GDM1 (cell line): Measurements from ENCODE around the gene CRISPLD2.

Source experiments
- DNase-seq: peaks from one replicate; lab custom pipeline; 2025; lab: John Stamatoyannopoulos, UW

CRISPLD2 gene

DNA sequence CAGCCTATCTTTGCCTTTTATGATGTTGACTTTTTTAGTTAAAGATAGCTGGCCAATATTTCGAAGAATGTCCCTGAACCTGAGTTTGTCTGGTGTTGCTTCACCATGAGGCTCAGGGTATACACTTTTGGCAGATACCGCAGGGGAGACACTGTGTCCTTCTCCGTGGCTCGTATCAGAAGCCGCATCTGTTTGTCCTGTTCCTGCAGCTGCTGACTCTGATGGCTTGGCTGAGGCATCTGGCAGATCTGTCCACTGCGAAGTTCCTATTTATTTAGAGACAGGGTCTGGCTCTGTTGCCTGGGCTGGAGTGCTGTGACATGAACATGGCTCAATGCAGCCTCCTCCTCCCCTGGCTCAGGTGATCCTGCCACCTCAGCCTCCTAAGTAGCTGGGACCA, 93.5 kb downstream of the CRISPLD2 start:
- no peak for DNase-seq

DNA sequence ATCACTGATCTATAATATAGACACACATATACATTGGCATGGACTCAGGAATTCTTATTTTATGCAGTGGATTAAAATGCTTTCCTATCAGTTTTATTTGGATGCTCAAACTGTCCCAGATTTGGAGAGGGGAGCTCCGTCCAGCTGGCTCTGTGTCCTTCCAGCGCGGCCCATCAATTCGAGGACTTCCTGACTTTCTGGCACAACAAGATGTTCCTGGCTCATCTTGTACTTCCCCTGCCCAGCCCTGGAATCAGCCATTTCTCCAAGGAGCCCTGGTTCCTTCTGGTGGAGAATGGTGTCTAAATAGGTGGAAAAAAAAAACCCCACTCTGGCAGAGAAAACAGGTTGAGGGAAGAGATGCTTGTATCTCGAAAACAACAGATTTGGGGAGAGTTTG, 94.5 kb downstream of the CRISPLD2 start:
- no peak for DNase-seq

DNA sequence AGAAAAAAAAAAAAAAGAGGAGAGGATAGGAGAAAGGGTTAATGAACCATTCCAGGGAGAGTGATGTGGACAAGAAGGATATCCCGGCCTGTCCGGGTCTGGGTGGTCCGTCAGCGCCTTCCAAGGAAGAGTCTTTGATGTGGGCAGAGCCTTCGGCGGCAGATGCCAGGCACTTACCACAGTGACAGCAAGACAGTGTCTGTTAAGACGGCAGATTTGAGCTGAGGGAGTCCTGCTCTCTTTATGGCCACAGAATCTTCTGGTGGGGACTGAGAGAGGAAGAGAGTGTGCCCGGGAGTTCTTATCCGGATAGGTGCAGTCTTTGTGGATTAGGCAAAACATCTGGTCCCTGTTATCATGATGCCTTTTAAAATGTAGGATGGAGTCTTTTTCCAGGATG, 96.4 kb downstream of the CRISPLD2 start:
- no peak for DNase-seq

DNA sequence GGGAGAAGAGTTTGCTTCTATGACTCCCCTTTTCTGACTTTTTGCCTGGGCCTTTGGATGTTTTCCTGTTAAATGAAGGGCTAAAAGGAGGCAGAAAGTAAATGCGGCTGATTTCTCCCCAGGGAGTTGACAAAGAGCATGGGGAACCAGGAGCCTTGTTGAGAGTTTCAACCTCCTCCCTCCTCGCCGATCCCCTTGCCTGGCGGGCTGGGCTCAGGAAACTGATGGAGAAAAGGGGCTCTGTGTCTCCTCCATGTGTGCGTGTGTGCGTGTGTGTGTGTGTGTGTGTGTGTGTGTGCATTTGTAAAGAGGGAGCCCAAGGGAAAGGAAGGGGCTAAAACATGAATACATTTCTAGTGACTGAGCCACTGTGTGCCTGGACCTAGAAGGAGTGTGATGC, 97.1 kb downstream of the CRISPLD2 start:
- no peak for DNase-seq

DNA sequence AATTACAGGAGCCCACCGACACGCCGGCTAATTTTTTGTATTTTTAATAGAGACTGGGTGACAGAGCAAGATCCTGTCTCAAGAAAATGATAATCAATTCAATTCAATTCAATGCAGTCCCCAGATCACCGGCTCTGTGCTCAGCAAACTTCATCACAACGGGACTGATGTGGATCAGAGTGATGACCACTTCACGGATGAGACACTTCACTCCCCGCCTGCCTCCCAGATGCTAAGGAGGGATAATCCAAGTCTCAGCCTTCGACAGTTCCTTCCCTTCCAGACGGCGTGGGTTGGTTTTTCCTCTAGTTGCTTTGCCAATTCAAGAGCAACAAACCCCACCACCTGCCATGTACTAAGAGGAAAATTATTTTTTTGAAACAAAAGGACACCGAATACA, 97.7 kb downstream of the CRISPLD2 start:
- no peak for DNase-seq

DNA sequence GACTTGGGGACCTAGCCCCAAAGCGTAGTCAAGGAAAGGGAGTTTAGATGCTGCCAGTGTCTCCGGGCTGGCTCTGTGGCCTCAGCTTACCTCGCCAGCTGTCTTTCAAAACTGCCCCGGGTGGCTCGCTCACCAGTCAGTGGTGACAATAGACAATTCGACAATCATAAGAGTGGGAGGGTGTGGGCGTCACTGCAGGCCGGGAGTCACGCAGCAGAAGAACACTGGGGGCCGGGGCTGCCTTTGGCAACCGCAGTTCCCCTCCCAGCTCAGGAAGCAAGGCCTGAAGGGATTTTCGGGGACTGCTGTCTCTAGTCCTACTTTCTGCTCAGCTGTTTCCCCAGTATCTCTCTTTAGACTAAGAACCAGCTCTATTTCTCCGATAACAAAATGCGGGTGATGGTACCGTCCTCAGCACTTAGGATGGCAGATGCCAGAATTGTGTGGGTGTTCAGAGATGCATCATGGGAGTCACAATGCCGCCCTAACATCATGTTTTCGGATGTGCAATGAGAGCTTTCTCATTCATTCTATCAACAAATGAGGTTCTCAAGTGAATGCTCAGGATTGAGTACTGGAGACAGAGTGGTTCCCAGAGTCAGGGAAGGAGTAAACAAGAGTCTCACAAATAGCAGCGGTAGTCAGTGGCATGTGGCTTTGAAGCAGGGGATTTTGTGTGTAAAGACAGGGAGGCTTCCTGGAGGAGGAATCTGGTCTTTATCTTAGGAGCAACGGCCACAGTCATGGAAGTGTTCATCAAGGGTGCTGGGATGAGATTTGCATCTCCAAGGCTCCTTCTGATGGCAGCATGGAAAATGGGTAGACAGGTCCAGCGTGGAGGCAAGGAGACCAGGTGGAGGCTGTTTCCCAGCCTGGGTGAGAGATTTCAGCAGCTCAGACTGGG, 98.5 kb downstream of the CRISPLD2 start:
- DNase-seq, result no peak

DNA sequence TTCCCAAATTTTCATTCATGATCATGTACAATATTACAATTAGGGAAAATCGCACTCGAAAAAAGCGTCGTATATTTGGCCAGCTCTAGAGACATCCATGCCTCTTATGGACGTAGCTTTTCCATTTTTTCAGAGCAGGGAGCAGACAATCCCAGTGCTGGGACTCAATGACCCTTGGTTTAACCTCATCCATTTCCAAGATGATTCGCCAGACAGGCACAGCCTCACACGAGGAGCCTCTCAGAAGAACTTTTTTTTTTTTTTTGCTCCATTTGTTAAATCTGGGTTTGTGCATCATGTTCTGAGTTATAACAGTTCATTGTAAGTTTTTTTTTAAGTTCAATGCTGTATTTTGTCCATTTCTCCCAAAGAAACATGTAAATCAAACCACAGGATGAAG, 99.5 kb downstream of the CRISPLD2 start:
- DNase-seq, result no peak

DNA sequence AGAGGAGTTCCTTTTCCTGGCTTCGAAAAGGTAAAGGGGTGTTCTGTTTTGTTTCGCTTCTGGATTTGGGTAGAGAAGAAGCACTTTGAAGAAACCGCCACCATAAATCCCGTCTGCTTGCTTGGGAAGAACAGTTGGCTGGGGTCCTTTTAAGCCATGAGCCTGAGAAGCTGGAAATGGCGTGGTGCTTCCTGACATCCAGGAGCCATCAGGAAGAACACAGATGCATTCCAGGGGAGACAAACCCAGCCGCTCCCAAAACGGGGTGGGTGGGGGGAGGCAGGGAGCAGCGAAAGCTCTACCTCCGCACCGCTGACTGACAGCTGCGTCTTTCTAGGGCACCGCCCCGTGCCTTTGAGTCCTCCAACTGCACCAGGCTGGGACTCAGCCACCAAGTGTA, 99.9 kb downstream of the CRISPLD2 start:
- DNase-seq, result no peak

DNA sequence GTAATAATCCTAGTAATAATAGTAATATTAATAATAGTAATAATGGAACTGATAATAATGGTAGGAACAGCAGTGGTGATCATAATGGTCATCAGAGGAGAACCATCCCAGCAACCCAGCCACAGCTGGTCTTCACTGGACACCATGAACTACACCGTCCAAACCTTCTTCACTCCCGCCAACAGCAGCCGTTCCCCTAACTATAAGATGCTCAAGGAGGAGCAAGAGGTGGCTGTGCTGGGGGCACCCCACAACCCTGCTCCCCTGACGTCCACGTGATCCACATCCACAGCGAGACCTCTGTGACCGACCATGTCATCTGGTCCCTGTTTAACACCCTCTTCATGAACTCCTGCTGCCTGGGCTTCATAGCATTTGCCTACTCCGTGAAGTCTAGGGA, 100.5 kb downstream of the CRISPLD2 start:
- no peak for DNase-seq

DNA sequence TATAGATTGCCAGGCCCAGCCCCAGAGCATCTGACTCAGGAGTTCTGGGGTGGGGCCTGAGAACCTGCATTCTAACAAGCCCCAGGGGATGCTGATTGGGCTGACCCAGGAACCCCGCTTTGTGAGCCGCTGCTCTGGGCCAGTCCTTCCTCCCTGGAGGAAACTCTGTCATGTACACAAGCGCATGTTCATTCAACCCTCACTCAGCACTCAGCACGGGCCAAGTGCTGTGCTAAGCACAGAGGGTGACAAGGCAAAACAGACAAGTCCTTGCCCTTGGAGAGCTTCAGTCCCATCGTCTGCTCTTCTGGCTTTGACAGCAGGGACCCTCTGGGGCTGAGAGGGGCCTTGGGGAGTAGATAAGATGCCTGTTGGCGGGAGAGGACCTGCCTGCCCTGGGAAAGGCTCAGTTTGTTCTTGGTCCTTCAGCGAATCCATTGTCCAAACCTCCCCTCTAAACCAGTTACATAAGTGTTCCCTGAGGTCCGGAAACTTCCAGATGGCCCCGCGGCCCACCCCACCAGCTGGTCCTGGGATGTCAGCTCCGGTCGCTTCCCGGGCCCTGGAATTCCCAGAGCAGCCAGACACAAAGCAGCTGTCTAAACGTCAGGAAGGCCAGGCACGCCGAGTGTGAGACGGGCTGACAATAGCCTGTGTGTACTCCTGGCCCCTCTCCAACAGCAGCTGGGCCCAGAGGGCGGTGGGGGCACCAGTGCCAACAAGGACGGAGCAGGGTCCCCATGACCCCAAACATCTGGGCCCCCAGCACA, 102.8 kb downstream of the CRISPLD2 start:
- no peak for DNase-seq

DNA sequence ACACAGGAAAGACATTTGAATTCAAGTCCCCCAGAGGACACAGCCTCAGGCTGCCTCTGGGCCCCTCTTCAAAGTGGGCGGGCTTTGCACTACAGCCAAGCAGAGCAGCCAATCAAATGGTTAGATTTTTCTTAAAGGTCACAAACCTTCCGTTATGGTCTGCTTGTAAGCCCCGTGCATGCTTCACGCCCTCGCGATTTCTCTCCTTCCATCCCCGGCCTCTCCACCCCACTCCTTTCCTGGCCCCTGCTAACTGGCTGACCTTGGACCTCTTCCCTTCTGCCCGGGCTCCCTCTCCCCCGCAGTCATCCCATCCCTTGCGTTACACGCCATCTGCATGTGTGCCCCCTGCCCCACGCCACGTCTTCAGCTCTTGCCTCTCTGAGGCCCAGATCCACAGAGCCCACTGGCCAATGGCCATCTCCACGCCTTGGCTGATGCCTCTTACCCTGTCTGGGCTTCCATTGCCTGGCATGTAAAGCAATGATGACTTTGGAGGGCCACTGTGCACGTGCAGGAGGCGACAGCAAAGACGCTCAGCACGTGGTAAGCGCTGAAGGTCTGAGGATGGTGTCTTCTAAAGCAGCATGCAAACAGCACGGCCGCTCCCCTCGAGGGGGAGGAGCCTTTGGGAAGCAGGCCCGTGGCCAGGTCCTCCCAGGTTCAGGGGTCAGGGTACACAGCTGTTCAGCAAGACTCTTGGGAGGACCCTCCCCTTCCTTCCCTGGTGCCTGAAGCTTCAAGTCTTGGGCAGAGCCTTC, 104.7 kb downstream of the CRISPLD2 start:
- DNase-seq, result no peak

DNA sequence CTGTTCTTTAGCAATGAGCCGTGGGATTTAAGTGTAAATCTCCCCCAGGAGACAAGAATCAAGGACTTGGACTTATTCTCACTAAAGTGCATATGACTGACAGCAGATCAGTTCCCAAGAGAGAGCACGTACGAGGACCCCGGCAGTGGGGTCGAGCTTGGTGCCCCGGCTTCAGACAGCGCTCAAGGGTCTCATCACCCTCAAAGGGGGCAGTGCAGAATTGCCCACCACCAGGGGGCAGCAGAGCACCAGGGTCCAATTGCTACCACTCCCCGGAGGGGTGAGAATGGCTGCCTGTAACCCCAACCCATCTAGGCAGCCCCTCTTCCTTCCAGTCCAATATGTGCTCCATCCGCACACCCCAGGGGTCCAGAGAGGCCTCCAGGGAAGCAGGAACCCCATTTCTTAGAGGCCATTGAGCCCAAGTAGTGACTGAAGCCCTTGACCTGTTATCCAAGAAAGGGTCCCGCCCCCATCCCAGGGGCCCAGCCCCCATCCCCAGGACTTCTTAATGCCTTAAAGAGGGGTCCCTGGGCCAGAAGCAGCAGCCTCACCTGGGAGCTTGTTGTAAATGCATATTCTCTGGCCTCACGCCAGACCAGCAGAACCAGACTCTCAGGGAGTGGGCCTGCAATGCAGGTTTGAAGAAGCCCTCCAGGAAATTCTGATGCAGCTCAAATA, 105.4 kb downstream of the CRISPLD2 start:
- no peak for DNase-seq

DNA sequence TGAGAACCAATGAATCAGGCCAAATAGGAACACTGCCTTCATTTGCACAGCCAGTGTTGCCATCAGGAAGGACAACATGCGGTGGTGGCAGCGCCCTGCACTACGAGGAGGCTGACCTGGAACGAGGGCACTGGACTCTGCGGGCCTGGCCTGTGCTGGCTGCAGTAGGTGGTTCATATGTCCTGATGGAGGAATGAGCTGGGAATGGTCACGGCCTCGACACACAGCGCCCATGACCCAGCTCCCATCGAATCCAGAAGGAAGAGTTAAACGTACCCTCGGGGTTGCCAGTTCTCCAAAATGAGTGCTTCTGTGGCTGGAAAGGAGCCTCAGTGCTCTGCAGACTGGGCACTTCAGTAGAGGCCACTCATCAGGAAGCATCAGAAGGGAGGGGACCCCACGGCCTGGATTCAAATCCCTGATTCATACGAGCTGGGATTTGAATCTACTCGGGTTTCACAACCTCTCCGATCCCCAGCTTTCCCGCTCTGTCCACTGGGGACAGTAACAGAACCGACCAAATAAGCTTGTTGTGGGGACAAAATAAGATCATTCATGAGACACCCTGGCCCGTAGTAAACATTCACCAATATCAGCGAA, 106.1 kb downstream of the CRISPLD2 start:
- no peak for DNase-seq

DNA sequence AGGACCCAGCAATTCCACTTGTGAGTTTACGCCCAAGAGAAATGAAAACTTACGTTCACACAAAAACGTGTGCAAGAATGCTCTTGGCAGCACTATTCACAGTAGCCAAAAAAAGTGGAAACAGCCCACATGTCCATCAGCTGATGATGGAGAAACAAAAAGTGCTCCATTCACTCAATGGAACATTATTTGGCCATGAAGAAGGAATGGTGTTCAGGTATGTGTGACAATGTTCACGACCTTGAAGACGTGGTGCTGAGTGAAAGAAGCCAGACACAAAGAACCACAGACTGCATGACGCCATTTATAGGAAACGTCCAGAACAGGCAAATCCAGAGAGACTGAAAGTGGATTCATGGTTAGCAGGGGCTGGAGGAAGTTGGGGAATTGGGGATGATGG, 106.7 kb downstream of the CRISPLD2 start:
- no peak for DNase-seq

DNA sequence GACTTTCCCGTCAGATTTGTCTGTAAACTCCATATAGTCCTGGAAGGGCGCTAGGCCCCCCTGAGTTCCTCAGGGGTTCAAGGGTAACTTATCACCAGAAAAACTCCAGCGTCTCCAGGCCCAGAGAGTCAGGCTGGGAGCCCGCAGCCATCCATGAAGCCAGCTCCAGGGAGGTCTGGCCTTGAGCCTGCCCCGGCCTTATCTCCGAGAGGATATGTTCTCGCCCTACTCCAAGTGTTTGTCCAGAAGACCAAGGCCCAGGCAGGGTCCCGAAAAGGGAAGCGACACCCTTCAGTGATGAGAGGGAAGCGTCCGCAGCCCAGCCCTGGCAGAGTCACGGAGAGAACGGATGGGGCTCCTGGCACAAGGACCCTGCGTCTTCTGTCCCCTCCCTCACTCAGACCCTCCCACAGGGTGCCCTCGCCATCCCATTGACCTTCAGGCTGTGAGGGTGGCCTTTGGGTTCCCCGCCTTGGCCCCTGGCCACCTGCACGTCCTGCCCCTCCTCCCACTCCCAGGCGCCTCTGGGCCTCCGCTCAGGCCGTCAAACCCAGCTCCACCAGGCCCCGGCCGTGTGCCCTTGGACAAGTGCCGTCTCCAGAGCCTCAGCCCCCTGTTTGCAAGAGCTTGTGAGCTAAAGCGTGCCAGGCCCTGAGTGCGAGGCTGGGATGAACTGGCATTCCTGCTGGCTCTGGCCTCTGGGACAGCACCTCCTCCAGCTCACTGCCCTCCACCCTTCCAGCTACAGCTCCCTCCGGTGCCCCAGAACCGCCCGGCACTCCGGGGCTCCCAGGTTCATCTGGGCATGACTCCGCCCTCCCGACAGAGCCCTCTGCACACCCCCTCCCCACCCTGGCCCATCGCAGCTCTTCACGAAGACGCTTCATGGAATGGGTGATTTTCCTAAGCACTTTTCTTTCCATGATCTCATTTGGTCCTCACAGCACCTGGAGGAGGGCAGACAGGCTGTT, 108.1 kb downstream of the CRISPLD2 start:
- no peak for DNase-seq

DNA sequence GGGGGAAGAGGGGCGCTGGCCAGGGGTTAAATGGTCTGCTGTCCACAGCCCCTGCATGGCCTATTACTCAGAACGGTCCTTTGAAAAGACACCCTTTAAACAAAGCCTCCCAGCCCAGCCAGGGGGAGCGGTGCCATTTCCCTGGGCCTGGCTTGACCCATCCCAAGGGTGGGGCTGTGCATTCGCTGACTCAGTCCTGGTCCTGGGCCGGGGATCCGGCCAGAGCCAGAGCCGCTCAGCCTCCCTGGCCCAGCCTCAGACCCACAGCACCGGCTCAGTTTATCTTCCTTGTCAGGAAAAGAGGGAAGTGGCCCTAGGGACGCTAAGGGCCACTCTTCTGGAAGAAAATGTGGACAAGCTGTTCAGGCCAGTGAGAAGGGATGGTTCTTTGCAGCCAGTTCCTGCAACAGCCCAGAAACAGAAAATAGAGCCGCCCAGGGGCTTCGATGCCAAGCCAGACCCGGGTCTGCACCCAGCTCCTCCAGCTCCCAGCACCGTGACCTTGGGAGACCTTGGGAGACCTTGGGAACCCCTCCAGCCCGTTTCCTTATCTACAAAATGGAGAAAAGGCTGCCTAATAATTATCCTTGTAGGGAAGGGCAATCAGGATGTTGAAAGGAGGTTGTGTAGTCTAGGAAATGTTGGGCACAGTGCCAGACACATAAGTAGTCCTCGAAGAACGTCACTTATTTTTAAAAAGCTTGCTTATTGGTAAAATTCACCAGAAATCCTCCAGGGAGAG, 109.1 kb downstream of the CRISPLD2 start:
- DNase-seq, result no peak

DNA sequence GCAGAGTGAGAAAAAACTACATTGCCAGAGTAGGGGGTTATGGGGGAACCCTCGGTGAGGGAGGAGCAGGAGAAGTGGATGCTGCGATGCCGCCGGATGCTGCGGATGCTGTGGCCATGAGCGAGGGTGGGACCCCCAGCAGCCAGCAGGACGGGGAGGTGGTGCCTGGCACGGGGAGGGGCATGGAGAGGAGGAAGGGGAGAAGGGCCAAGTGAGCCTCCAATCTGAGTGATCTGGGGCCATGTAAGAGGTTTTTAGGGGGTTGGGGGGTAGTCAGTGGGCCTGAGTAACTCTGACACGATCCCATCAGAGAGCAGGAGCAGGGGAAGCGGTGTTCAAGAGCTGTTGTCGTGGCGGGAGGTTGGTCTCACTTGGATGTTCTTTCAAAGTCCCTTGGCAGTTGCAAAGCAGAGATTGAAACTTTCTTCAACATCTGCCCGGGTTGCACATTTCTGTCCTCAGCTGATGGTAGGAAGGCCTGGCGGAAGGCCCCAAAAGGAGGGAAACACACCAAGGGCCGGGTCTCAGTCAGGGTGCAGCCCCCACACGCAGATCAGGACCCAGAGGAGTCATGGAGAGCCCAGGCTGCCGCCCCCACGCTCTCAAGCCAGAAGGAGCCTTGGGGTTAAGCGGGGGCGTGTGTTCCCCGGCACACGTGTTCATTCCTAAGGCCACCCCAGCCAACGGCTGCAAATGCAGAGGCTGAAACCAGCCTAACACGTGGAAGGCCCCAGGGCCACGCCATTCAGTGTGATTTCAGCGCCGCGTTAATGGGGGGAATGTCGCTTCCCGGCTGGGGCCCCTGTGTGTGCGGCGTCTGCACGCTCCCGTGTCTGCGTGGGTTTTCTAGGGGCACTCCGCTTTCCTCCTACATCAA, 109.9 kb downstream of the CRISPLD2 start:
- DNase-seq, result no peak

DNA sequence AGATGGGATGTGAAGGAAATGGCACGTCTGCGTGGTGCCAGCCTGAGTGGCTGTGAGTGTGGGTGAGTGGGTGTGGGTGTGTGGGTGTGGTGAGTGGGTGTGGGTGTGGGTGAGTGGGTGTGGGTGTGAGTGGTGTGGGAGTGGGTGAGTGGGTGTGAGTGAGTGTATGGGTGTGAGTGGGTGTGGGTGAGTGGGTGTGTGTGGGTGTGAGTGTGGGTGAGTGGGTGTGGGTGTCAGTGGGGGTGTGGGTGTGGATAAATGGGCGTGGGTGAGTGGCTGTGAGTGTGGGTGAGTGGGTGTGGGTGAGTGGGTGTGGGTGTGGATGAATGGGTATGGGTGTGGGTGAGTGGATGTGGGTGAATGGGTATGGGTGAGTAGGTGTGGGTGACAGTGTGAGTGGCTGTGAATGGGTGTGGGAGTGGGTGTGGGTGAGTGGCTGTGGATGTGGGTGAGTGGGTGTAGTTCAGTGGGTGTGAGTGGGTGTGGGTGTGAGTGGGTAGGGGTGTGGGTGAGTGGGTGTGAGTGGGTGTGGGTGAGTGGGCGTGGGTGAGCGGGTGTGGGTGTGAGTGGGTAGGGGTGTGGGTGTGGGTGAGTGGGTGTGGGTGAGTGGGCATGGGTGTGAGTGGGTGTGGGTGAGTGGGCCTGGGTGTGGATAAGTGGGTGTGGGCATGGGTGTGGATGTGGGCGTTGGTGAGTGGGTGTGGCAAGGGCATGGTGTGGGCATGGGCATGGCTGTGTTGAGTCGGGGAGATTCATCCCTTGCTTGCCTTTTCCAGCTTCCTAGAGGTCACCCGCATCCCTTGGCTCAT, 110.7 kb downstream of the CRISPLD2 start:
- DNase-seq, result no peak
